Upper lobe of right lung (tissue), 1 donor: ENCODE results near the gene CAPN12. TPM values are rescaled to one million over a fixed set of nuclear protein-coding genes. Genes with fewer than 3 reads are reported as not detected.
"Not testable (repeated sequence)": the region's sequence is repeated elsewhere in the genome, so short reads cannot be mapped to it uniquely, and the experiment has no call there.

Experiments used
- ATAC-seq: fragments of 200-7000 bp; cut with Tn5 transposase; one replicate; pipeline ENCODE4 v1.9.1; 2020; ENCODE audit warnings: mild to moderate bottlenecking, moderate library complexity
- DNase-seq: peaks from one replicate; pipeline ENCODE4 v3.0.0-alpha.2; 2020
- H3K27ac ChIP-seq: fragments of 200-600 bp; one replicate; pipeline ENCODE4 v1.8.0; 2022
- H3K27me3 ChIP-seq: fragments of 200-600 bp; one replicate; pipeline ENCODE4 v1.8.0; 2022; ENCODE audit warnings: mild to moderate bottlenecking
- H3K36me3 ChIP-seq: fragments of 200-600 bp; one replicate; pipeline ENCODE4 v1.8.0; 2022
- H3K4me1 ChIP-seq: fragments of 200-600 bp; one replicate; pipeline ENCODE4 v1.8.0; 2022
- H3K4me3 ChIP-seq: fragments of 200-600 bp; one replicate; pipeline ENCODE4 v1.8.0; 2022; ENCODE audit warnings: mild to moderate bottlenecking
- H3K9me3 ChIP-seq: fragments of 200-600 bp; one replicate; pipeline ENCODE4 v1.8.0; 2022
- intact Hi-C: fragments of 100-400 bp; cut with DNase I; formaldehyde crosslinking; loops from one replicate; pipeline ENCODE4 v1.11.0; 2022
- total RNA-seq: library from RNA; stranded (reverse); fragmentation: NEBNext Ultra II Directional; extraction: Animal tissue kit (Norgen Biotek cat#: 25700); gene quantifications from one replicate; pipeline ENCODE4 v1.2.1, GENCODE V29; 2021
- TF ChIP-seq, protein P1 (sequence below): fragments of 200-600 bp; IDR thresholded peaks from one replicate; pipeline ENCODE4 v1.8.0; 2022; ENCODE audit warnings: antibody characterized with exemption
- donor health status: DM: no; HTN: yes; CAD: no; lungs with severe emphysema.

CAPN12 gene
- total RNA-seq, 1 donor from 2014 or later, result 14.4 TPM

DNA sequence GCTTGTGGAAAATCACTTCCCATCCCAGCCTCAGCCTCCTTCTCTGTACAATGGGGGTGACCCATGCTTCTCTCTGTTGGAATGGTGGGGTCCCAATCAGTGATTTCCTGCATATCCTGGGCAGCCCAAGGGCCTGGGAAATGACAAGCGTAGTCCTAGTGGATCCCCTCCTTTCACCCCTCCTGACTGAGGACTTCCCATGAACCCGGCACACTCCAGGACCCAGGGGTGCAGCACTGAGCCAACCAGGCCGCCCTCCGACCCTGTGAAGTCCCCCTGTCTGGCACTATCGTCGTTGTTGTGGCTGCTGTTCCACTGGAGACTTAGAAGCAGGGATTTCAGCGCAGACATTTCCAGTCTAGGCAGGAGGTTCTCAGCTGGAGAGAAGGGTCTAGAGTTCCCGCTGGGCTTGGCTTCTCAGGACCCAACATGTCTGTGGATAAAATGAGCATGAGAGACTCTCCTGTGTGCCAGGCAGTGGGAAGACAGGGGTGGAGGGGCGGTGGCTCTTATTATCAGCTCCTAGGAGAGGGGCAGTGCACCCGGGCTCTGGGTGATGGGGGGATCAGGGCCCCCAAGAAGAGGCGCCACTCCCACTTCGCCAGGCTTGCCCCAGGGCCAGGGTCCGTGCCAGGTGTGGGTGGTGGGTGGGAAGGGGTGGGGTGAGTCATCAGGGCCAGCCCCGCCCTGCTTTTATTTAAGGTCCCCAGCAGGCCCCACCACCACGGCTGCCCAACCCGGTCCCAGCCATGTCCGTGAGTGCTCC is 44.4 kb upstream of the CAPN12 start, which contains the start of gene LGALS7B:
Gene LGALS7B (plus strand): TSS at position 723 of the 766 bp plus-strand sequence. CDS start 27 bp downstream, at position 750.
- DNase-seq, result no peak
- TF ChIP-seq, protein P1, sequence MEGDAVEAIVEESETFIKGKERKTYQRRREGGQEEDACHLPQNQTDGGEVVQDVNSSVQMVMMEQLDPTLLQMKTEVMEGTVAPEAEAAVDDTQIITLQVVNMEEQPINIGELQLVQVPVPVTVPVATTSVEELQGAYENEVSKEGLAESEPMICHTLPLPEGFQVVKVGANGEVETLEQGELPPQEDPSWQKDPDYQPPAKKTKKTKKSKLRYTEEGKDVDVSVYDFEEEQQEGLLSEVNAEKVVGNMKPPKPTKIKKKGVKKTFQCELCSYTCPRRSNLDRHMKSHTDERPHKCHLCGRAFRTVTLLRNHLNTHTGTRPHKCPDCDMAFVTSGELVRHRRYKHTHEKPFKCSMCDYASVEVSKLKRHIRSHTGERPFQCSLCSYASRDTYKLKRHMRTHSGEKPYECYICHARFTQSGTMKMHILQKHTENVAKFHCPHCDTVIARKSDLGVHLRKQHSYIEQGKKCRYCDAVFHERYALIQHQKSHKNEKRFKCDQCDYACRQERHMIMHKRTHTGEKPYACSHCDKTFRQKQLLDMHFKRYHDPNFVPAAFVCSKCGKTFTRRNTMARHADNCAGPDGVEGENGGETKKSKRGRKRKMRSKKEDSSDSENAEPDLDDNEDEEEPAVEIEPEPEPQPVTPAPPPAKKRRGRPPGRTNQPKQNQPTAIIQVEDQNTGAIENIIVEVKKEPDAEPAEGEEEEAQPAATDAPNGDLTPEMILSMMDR, result no peak

DNA sequence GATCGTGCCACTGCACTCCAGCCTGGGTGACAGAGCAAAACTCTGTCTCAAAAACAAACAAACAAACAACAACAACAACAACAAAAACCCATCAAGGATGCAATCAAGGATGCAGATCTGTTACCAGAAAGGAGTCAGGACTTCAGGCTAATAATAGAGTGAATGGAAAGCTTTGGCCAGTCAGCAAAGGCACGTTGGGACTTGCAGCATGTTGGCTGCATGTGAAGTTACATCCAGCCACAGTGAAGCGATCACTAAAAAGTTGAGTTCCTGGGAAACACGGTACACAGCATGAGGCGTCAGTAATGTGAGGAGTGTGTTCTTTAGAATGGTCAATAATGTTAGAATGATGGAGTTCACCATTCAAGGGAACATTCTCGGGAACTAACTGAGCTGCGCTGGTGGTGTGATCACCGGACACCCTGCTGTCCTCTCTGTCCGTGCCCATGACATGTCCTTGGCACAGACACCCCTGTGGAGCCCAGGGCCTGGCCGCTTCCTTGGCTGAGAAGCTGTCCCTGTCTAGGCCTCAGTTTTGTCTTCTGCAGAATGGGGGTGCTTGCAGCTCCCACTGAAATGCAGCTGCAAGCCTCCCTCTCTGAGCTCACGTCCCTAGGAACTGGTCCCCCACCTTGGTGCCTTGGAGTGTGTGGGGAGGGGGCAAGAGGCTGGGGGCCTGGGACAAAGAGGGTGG is 42.4 kb upstream of the CAPN12 start:
- no peak overlapping the region for H3K27ac ChIP-seq
- H3K4me1 ChIP-seq, result no peaks in the 10 kb centered on the region
- intact Hi-C loops, result no loop called here
- no peak for DNase-seq
- no peak for ATAC-seq
- no peaks in the 10 kb centered on the region for H3K27me3 ChIP-seq
- TF ChIP-seq, protein P1, result no peak
- H3K36me3 ChIP-seq, result no peaks in the 10 kb centered on the region
- no peak overlapping the region for H3K4me3 ChIP-seq
- H3K9me3 ChIP-seq, result no peaks in the 10 kb centered on the region

More for the DNA sequence above, 44.4 kb upstream of the CAPN12 start, which contains the start of gene LGALS7B:
- Histone ChIP-seq H3K4me1 (peaks cover 13% of the 10 kb centered on the region), H3K4me3 (no peak within 1 kb of the TSS), H3K36me3 (no peaks in the 10 kb centered on the region), H3K9me3 (no peaks in the 10 kb centered on the region), H3K27ac (no peak within 1 kb of the TSS), H3K27me3 (no peaks in the 10 kb centered on the region)
- intact Hi-C loops, result no loop called here
- ATAC-seq, result no peak

DNA sequence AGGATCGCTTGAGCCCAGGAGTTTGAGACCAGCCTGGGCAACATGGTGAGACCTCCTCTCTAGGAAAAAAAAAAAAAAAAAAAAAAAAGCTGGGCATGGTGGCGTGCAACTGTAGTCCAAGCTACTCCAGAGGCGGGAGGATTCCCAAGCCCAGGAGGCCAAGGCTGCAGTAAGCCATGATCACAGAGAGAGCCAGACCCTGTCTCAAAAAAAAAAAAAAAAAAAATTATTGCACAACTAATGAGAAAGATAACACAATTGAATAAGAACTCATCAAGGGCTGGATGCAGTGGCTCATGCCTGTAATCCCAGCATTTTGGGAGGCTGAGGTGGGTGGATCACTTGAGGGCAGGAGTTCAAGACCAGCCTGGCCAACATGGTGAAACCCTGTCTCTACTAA is 41.8 kb upstream of the CAPN12 start:
- H3K4me1 ChIP-seq, intact Hi-C loops, H3K4me3 ChIP-seq, H3K27ac ChIP-seq, H3K27me3 ChIP-seq, ATAC-seq, H3K36me3 ChIP-seq, H3K9me3 ChIP-seq, DNase-seq: not testable (repeated sequence)

DNA sequence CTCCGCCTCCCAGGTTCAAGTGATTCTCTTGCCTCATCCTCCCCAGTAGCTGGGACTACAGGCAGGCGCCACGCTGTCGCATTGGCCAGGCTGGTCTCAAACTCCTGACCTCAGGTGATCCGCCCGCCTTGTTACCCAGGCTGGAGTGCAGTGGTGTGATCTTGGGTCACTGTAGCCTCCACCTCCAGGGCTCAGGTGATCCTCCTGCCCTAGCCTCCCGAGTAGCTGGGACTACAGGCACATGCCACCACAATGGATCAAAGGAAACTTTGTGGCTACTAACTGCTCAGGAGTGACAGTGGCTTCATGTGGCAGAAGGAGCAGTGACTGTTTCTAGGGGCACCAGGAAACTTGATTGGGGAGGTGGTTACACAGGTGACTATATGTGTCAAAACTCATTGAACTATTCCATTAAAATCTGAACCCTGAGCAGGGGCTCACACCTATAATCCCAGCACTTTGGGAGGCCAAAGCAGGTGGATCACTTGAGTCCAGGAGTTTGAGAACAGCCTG is 41.0 kb upstream of the CAPN12 start:
- no peaks in the 10 kb centered on the region for H3K9me3 ChIP-seq
- DNase-seq, result no peak
- H3K4me3 ChIP-seq, result no peak overlapping the region
- ATAC-seq, result no peak
- TF ChIP-seq, protein P1, result no peak
- no peak overlapping the region for H3K27ac ChIP-seq
- H3K36me3 ChIP-seq, result no peaks in the 10 kb centered on the region
- no peaks in the 10 kb centered on the region for H3K27me3 ChIP-seq
- intact Hi-C loops, result no loop called here
- H3K4me1 ChIP-seq, result no peaks in the 10 kb centered on the region

DNA sequence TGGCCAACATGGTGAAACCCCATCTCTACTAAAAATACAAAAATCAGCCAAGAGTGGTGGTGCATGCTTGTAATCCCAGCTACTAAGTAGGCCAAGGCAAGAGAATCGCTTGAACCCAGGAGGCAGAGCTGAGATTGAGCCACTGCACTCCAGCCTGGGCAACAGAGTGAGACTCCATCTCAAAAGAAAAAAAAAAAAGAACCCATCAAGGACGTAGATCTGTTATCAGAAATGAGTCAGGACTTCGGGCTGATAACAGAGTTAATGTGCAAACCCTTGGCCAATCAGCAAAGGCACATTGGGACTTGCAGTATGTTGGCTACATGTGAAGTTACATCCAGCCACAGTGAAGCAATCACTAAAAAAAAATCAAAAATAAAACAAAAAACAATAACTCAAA is 40.0 kb upstream of the CAPN12 start:
- ATAC-seq (no peak), DNase-seq (no peak)
- no peak overlapping the region for H3K4me3 ChIP-seq

DNA sequence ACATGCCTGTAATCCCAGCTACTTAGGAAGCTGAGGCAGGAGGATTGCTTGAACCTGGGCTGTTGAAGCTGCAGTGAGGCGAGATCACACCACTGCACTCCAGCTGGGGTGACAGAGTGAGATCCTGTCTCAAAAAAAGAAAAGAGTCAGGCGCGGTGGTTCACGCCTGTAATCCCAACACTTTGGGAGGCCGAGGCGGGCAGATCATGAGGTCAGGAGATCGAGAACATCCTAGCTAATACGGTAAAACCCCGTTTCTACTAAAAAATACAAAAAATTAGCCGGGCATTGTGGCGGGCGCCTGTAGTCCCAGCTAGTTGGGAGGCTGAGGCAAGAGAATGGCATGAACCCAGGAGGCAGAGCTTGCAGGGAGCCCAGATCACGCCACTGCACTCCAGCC is 37.9 kb upstream of the CAPN12 start:
- intact Hi-C loops, H3K27me3 ChIP-seq, ATAC-seq, H3K9me3 ChIP-seq, H3K36me3 ChIP-seq, H3K4me3 ChIP-seq, H3K4me1 ChIP-seq, DNase-seq, H3K27ac ChIP-seq: not testable (repeated sequence)

More for the DNA sequence above, 40.0 kb upstream of the CAPN12 start:
- no peaks in the 10 kb centered on the region for H3K9me3 ChIP-seq
- H3K27me3 ChIP-seq, result no peaks in the 10 kb centered on the region
- no peaks in the 10 kb centered on the region for H3K36me3 ChIP-seq
- H3K27ac ChIP-seq, result no peak overlapping the region
- intact Hi-C loops, result no loop called here
- no peaks in the 10 kb centered on the region for H3K4me1 ChIP-seq
- TF ChIP-seq, protein P1, result no peak
